HG03045 (cell line): Measurements from ENCODE around the gene MED13L.

Source experiments
- ATAC-seq: cut with Tn5 transposase; IDR thresholded peaks from one replicate; pipeline ENCODE4 v1.9.1; 2021; ENCODE audit warnings: mild to moderate bottlenecking, moderate library complexity; ENCODE audit not compliant: unreplicated experiment

MED13L gene

GRCh38 chr12:116277467-116278278, at the start of gene MED13L:
Gene MED13L (minus strand): TSS chr12:116277693. CDS start chr12:116277131, 562 bp downstream.
- ATAC-seq: peak; percentile 82

- ATAC-seq: peak; percentile 81
Measured at GRCh38 chr12:116325336-116325664, 47.8 kb upstream of the MED13L start.

DNA sequence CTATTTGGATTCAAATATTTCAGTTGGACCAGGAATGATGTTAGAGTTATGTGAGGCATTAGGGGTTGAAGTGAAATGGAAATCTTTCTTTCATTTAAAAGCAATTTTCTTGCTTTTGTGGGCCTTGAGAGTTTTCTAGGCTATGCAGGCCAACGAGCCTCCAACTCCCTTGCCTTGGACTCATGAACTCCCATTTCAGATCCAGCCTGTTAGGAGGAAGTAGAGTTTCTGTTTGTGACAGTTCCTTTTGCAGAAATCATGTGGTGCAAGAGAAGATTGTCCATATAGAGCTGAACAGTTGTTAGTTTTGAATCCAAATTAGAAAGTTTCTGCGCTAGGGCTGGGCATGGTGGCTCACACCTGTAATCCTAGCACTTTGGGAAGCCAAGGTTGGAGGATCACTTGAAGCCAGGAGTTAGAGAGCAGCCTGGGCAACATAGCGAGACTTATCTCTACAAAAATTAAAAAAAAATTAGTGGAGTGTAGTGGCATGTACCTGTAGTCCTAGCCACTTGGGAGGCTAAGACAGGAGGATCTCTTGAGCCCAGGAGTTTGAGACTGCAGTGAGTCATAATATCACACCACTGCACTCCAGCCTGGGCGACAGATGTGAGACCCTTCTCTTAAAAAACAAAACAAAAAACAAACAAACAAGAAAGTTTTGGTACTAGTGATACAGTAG, 47.3 kb upstream of the MED13L start:
- no peak for ATAC-seq

DNA sequence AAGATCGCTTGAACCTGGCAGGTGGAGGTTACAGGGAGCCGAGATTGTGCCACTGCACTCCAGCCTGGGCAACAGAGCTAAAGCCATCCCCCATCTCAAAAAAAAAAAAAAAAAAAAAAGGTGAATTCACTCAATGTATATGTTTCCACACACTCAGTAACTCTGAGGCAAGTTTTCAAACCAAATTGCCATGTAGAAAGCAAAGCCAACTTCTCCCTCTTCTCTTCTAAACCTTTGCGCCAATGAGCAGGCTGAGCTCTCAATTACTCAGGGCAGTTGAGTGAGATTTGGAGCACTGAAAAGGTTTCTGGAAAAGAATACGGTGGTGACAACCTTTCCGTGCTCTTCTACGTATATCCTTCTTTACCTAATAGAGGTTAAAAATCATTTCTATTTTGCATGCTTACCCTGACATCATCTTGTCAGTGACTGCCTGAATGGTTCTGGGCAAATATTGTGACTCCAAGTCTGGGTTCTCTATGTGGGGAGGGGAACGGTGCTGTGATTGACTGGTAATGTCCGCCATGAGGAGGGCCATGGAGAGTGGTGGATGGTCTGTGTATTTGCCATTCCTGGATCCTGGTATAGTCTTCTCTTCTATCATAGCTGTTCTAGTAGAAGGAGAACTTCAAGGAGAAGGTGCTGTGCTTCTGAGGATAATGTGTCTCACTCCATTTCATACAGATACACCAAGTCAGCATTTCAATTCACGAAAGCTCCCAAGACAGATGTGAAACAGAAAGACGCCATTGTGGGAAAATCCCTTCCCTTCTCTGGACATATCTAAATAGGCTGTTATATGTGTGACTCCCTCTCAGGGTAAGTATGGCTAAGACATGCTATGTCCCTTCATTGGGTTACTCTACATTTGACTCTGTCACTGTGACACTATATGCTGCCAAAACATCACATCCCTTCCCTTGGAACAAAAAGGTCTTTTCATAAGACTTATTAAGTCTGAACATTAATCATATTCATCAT, 46.2 kb upstream of the MED13L start:
- no peak for ATAC-seq

- ATAC-seq: no peak
Measured at GRCh38 chr12:116321913-116322312, 44.4 kb upstream of the MED13L start.

DNA sequence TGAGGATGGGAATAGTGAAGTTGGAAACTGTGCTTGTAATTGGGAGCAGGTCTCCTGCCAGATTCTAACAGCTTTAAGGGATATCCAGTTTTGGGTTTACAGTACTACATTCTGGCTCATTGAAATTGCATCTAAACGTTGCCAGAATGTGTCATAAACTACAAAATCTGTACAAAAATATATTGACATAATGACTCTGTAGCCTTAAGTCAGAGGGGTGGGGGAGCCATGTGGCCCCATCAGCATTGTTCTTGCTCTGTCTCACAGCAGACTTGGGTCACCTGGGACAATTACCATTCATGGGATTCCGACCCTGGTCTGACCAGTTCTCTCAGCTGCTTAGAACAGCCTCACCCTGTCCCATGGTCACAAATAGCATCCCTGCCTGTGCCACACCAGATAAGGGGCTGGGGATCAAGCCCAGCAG, 43.3 kb upstream of the MED13L start:
- no peak for ATAC-seq

DNA sequence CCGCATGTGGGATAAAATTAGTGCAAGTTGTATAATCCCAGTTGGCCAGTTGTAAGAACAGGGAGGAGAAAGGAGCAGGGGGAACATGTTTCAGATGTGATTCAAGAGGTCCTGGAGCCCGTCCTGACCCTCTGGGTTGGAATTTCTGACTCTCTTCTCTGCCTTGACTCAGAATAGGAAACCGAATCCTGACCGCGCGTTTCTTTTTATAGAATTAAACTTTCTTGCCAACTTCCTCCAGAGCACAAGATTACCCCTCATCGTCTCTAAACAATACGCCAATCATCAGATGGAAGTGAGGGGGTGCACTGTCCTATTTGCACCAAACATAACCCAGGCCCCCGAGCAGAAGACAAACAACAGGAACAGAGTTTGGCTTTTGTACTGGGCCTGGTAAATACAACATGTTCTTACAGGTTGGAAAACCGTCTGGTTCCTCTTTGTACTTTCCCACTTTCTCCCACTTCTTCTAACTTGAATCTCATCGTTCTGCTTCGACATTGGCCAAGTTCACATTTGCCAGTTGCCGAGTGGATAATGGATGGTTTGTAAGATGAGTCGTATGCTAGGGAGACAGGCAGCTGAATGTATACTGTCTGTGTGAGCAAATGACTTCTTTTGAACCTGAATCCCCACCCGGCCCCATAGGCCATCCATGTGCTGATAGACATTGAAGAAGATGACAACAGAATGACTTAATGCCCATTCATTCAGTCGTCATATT, 42.6 kb upstream of the MED13L start:
- no peak for ATAC-seq

GRCh38 chr12:116319233-116319897, 41.9 kb upstream of the MED13L start:
- no peak for ATAC-seq

DNA sequence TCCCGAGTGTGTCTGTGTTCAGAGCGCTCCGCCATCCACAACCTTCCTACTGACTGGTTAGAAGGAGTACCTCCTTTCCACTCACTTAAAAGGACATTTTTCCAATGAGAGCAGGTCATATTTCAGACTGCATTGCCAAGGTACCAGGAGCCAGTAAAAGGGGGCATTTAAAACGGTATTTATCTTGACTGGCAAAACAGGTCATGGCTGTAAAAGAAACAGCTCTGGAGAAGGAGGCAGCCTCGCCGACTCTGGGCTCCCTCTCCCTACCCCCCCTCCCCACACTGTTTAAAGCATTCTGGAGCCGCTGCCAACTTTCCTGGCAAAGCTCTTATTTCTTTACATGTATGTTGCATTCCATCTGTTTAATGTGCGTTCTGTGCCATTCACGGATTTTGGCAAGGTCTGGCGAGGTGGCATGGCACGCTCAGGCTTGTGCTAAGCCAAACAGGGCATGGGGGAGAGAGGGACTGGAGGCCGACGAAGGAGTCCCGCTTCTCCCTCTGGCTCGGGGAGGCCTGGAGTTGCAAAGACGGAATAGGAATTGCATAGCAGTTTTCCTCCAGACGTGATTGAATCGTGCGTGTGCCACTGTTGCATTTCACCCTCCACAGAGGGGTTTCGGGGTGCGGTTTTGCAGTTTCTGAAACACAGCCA, 41.2 kb upstream of the MED13L start:
- no peak for ATAC-seq

GRCh38 chr12:116317986-116318575, 40.6 kb upstream of the MED13L start:
- no peak for ATAC-seq

- ATAC-seq: no peak
Measured at GRCh38 chr12:116317139-116317538, 39.6 kb upstream of the MED13L start.

DNA sequence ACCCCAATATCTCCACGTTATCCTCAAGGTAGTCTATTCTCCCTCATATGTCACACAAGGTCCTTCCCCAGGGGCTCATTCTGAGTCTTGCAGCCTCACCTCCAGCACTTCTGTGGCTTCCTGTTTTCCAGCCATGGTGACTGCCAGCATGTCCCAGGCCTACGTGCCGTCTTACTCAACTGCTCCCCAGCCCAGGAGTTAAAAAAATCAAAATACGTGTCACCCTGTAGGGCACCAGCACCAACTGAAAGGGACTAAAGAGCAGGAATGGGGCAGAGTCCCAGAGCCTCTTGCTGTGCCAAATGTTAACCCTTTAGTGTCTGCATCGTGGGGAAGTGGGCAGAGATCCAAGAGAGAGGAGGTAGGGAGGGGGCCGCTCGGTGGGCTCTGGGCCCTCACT, 37.0 kb upstream of the MED13L start:
- no peak for ATAC-seq

DNA sequence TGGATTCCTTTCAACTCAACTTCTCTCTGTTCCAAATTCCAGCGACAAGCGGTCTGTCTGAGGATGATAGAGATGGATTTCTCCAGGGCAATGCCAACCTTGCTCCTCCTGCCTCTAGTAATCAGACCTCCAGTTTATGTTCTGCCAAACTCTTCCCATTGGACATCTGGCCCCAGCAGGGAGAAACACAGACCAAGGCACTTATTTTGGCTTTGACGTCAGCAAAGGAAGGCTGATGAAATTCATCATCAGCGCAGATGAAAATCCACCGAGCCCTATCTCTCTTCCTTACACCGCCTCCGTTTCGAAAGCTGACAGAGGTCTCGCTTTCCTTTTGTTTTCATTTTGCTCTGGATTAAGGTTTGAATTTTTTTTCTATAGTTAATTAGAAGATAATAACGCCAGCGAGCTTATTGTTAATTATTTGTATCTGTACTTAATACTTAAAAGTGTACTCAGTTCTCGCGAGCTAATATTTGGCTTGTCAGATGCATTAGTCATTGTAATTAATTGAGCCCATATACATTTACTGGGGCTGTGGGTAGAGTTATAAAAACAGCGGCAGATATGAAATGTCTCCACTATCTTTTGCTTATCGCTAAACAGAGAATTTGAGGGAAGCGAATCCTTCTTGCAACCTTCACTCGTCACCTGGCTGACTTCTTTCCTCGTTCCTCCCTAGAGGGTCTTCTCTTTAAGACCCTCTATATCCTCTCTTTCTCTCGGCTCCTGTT, 35.9 kb upstream of the MED13L start:
- ATAC-seq: no peak

DNA sequence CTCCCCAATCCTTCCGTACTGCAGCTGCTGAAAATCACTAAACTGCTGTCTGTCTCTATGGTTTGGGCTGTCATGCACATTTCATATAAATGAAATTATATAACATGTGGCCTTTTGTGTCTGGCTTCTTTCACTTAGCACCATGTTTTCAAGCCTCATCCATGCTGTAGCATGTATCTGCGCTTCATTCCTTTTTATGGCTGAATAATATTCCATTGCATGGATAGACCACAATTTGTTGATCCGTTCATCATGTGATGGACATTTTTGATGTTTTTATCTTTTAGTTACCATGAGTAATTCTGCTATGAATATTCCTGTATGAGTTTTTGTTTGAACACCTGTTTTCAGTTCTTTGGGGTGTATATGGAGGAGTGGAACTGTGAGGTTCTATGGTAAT, 32.6 kb upstream of the MED13L start:
- no peak for ATAC-seq

GRCh38 chr12:116309343-116309742, 31.9 kb upstream of the MED13L start:
- no peak for ATAC-seq

- ATAC-seq: no peak
Measured at GRCh38 chr12:116308647-116309046, 31.2 kb upstream of the MED13L start.

GRCh38 chr12:116306968-116307367, 29.5 kb upstream of the MED13L start:
- ATAC-seq: no peak

DNA sequence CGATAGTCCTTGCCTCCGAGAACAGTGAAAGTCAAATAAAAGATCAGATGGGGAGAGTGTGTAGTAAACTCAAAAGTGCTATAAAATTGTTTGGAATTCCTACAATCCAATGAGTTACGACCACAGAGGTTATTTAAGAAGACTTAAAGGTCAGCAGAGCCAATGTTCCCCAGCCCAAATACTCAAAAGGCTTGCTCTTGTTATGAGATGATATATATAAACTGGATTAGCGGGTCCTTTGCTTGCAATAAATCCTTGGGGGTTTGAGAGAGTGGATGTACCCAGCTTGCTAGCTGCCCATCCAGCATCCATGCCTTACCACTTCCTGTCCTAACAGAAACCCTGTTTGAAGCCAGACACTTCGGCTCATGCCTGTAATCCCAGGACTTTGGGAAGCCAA, 29.0 kb upstream of the MED13L start:
- ATAC-seq: no peak

DNA sequence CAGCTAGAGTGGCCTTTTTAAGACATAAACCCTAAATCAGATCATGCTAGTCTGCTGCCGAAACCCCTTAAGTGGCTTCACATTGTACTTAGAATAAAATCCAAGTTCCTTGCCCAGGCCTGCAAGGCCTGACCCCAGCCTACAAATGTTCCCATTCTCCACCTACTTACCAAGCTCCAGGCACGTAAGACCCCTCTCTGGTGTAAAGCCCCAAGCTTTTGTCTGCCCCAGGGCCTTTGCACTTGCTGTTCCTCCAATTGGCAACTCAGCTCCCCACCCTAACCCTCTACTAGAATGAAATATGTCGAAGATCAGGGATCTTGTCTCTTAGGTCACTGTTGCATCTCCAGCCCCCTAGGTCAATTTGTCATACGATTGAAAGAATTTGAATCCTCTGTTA, 27.1 kb upstream of the MED13L start:
- ATAC-seq: no peak
